GM12865 (cell line): ENCODE results near the gene SLC22A3.
"Not testable (repeated sequence)": the region's sequence is repeated elsewhere in the genome, so short reads cannot be mapped to it uniquely, and the experiment has no call there.

Experiments used
- DNase-seq: peaks from one replicate; pipeline ENCODE4 v3.0.0; 2010; ENCODE audit warnings: low read depth
- H3K4me3 ChIP-seq: 2 replicates; pipeline ENCODE4 v1.5.1; 2011; ENCODE audit warnings: mild to moderate bottlenecking, low read depth, low read length, control low read depth
- TF ChIP-seq, protein P1 (sequence below): IDR thresholded peaks from 2 replicates; pipeline ENCODE4 v1.5.1; 2011; ENCODE audit warnings: low read length, control low read depth, low read depth, inconsistent platforms; ENCODE audit not compliant: insufficient read depth; ENCODE audit errors: missing control alignments

Gene SLC22A3

DNA sequence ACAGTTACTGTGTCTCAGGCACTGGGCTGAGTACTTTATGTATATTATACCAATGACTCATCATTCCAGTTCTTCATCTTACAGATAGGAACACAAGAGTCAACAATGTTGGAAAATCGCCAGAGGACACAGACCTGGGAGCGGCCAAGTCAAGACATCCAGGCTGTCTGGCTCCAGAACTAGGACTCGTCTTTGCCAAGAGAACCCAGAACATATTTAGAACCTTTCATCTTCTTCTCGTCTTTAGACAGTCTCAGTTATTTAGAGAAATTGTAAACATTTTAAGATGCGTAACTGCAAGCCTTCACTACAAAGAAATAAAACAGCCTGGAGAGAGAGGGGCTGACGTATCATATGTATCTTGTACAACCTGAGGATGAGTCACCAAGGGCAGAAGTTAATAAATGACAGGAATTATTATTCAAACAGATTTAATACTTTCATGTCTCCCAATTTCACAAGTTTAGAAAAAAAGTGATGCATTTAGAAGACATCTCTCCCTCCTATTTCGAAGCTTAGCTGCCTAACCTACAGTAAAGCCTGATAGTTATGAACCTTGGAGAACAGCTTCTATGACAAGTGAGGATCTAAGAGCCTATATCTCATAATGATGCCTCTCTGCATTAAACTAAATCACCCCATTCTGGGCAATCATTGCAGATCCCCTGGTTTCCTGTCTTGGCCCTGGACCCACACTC lies 43.4 kb downstream of the SLC22A3 start:
- no peak overlapping the region for H3K4me3 ChIP-seq
- TF ChIP-seq, protein P1, sequence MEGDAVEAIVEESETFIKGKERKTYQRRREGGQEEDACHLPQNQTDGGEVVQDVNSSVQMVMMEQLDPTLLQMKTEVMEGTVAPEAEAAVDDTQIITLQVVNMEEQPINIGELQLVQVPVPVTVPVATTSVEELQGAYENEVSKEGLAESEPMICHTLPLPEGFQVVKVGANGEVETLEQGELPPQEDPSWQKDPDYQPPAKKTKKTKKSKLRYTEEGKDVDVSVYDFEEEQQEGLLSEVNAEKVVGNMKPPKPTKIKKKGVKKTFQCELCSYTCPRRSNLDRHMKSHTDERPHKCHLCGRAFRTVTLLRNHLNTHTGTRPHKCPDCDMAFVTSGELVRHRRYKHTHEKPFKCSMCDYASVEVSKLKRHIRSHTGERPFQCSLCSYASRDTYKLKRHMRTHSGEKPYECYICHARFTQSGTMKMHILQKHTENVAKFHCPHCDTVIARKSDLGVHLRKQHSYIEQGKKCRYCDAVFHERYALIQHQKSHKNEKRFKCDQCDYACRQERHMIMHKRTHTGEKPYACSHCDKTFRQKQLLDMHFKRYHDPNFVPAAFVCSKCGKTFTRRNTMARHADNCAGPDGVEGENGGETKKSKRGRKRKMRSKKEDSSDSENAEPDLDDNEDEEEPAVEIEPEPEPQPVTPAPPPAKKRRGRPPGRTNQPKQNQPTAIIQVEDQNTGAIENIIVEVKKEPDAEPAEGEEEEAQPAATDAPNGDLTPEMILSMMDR = no peak
- no peak for DNase-seq

DNA sequence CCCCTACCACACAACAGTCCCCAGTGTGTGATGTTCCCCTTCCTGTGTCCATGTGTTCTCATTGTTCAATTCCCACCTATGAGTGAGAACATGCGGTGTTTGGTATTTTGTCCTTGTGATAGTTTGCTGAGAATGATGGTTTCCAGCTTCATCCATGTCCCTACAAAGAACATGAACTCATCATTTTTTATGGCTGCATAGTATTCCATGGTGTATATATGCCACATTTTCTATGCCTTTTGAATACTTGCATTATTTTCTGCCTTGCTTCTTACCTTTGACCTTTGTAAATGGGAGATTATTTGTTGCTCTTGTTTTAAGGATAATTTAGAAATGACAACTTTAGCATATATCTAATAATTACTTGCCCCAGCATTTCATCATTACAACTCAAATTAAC lies 45.3 kb downstream of the SLC22A3 start:
- not testable (repeated sequence) for DNase-seq, H3K4me3 ChIP-seq

DNA sequence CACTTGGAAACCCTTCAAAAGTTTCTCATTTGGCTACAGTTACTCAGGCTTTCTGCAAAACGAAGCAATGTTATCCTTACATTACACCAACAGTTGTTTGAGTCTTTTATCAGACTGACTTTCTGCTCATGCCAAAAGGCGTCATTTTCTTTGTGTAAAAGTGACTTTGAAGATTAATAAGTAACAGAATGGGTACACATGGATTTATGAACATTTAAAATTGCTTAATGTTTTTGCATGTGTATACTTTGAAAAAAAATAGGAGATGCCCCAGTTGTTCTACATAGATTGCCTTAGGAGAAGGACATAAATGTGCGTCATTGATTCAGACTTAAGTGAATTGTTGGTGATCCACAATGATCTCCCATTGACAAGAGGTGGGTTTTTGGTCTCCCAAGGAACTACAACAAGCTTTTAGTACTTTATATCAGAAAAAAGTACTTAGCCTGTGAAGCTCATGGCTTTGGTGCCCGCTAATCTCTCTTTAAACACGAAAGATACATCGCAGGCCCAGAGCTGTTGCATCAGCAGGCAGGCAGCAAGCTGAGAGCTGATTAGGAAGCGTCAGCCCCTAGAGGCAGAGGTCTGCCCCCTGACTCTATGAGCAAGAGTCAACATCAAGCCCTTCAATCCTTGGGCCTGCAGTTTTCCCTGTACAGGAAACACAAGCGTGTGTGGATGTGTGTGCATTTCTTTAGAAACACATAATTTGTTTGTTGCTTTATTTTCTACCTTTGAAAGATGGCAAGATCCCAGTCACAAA lies 45.9 kb downstream of the SLC22A3 start:
- no peak overlapping the region for H3K4me3 ChIP-seq
- no peak for DNase-seq
- TF ChIP-seq, protein P1 = no peak

DNA sequence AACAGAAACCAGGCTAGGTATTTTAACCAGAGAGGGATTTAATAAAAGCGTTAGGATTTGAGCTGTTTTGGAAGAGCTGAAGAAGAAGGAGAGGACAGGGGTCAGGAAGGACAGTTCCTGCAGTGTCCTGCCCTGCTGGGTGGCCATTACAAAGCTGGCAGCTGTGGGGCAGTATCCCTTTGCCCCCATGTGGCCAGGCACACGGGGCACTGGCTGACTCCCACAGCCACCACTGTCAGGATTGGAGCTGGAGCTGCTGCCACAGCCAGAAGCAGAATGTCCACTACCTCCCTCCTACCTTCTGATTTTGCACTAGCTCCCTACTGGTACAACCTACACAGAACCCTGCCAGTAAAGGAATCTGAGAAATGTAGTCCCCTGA lies 46.5 kb downstream of the SLC22A3 start:
- TF ChIP-seq, protein P1 = no peak
- no peak overlapping the region for H3K4me3 ChIP-seq
- DNase-seq = no peak

DNA sequence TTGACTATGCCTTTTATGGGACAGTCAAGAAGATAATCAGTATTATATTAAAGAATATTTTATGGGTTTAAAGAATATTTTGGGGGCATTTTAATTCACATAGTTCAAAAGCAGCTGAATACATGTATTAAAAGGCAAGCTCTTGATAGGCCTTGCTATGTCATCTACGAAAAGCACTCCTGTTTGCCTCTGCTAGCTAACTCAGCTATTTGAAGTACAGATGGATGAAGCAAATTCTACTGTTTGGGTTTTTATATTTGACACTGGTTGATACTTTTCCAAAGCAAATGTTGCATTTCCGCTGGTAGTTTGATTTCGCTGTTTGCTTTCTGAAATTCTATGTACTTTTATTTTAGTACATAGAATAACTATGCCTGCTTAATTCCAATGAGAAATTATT lies 47.0 kb downstream of the SLC22A3 start:
- DNase-seq = no peak
- TF ChIP-seq, protein P1 = no peak
- H3K4me3 ChIP-seq = no peak overlapping the region

DNA sequence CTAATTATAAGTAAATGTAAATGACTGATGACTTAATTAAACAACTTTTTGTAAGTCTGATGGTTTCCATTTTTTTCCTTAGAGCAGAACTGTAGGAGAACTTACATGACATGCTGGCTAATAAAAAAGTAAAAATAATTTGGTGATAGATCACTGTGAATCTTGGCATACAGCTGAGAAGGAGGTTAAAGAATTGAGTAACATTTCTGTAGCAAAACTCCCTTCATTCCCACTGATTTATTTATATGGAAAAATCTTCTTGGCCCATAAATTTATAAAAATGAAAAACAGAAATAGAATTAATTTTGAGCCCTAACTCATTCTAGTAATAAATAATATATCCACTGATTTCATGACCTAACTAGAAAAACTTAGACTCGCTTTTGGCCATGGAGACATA lies 48.1 kb downstream of the SLC22A3 start:
- TF ChIP-seq, protein P1 = no peak
- H3K4me3 ChIP-seq = no peak overlapping the region
- DNase-seq = no peak

DNA sequence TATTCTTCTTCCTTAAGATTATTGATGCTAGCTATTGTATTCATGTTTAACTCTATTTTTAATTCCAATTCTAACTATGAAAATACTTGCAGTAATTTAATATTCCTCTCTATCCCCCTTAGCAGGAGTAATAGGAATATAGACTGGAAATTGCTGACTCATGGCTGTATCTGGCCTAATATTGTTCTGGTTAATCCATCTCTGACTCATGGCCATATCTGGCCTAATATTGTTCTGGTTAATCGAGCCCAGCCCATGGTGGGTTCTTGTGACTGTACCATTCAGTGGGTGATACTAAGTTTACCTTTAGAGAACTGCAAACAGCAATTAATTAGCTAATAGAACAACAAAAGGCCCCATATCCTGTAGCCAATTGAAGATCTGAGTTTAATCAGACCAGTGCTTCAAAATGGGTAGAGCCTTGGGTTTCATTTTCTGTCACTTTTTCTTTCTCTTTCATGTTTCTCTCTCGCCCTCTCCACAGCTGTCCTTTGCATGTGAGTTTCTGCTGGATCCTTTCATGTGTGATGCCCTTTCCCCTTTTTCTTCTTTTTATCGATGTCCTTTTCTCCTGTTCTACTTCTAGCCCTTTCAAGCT lies 50.6 kb downstream of the SLC22A3 start:
- H3K4me3 ChIP-seq = no peak overlapping the region
- TF ChIP-seq, protein P1 = no peak
- peak; percentile 52 for DNase-seq
